Heart left ventricle (tissue), 16 donors: ENCODE data around the gene BID. TPM values are rescaled to one million over a fixed set of nuclear protein-coding genes. Genes with fewer than 3 reads are reported as not detected.
A peak's percentile ranks its signal among the peaks of the same experiment; 100 is the strongest.

ENCODE experiments used
- ATAC-seq, 4 donors: fragments of 200-7000 bp; cut with Tn5 transposase; one replicate each; pipeline ENCODE4 v1.9.1; 2020 to 2022; ENCODE audit warnings: moderate library complexity in 4 of 4, mild to moderate bottlenecking in 3 of 4, moderate number of reproducible peaks in 1 of 4
- DNase-seq, 5 donors: peaks; one replicate each; pipeline ENCODE4 v3.0.0-alpha.2; 2020
- H3K27ac ChIP-seq, 12 donors: fragments of 200-600 bp; sonication (generic) in 4 of 12; one replicate each; pipeline versions ENCODE4 v1.5.0 to v1.8.0; 2016 to 2022; ENCODE audit warnings: mild to moderate bottlenecking in 2 of 12
- H3K27me3 ChIP-seq, 9 donors: fragments of 200-600 bp; sonication (generic) in 2 of 9; one replicate each; pipeline versions ENCODE4 v1.5.1 to v1.8.0; 2016 to 2022; ENCODE audit warnings: mild to moderate bottlenecking in 3 of 9
- H3K36me3 ChIP-seq, 9 donors: fragments of 200-600 bp; sonication (generic) in 2 of 9; one replicate each; pipeline versions ENCODE4 v1.5.0 to v1.8.0; 2018 to 2022; ENCODE audit warnings: mild to moderate bottlenecking in 2 of 9
- H3K4me1 ChIP-seq, 12 donors: fragments of 200-600 bp; sonication (generic) in 4 of 12; one replicate each; pipeline versions ENCODE4 v1.5.0 to v1.8.0; 2016 to 2022; ENCODE audit warnings: mild to moderate bottlenecking in 3 of 12
- H3K4me3 ChIP-seq, 12 donors: fragments of 200-600 bp; sonication (generic) in 4 of 12; one replicate each; pipeline versions ENCODE4 v1.5.0 to v1.8.0; 2017 to 2022; ENCODE audit warnings: mild to moderate bottlenecking in 9 of 12, moderate library complexity in 4 of 12
- H3K9me3 ChIP-seq, 12 donors: fragments of 200-600 bp; sonication (generic) in 4 of 12; one replicate each; pipeline versions ENCODE4 v1.5.0 to v1.8.0; 2016 to 2022; ENCODE audit warnings: mild to moderate bottlenecking in 1 of 12
- CTCF ChIP-seq, 12 donors: fragments of 200-600 bp; sonication (generic) in 4 of 12; IDR thresholded peaks; one replicate each; pipeline versions ENCODE4 v1.5.0 to v1.8.0; 2018 to 2022; ENCODE audit warnings: antibody characterized with exemption in 12 of 12, mild to moderate bottlenecking in 5 of 12
- POLR2A ChIP-seq, 2 donors: fragments of 450-650 bp; IDR thresholded peaks; one replicate each; pipeline ENCODE4 v1.6.1; 2017; ENCODE audit warnings: antibody characterized with exemption in 2 of 2, mild to moderate bottlenecking in 2 of 2, moderate library complexity in 2 of 2
- WGBS, 4 donors: extraction: QIAGEN DNeasy Blood & Tissue Kit in 2 of 4; methylation state at CpG; one replicate each; pipeline versions ENCODE4 v1.1.5 to v1.1.7; 2013 to 2018; 5-methylcytosine and 5-hydroxymethylcytosine counted together
- intact Hi-C, 10 donors: fragments of 100-400 bp; cut with DNase I; formaldehyde crosslinking; loops; one replicate each; pipeline versions ENCODE4 v1.11.1 to v1.14.2; 2022
- polyA plus RNA-seq, 2 donors: library from polyadenylated mRNA; stranded (reverse); fragments of 200-250 nt; gene quantifications; one replicate each; pipeline ENCODE4 v1.2.3, GENCODE V29; 2013
- total RNA-seq, 9 donors: library from RNA; depleted of rRNA in 2 of 9; stranded (reverse); fragments of >200 nt in 2 of 9; fragmentation: NEBNext Ultra II Directional in 3 of 9; extraction: Animal tissue kit (Norgen Biotek cat#: 25700) in 3 of 9; gene quantifications; one replicate each; pipeline versions ENCODE4 v1.1.0 to v1.2.4, GENCODE V29; 2016 to 2023
- donor health status: ischemic (EF 13 %, LVEDD 7.1; RV severe dilation, severe dysfunction).
- donor health status: healthy with polysubstance abuse.
- donor health status: DM: no; HTN: yes; CAD: no.
- donor health status: DM: no; HTN: no; CAD: no.
- donor health status: ischemic (EF 25% LVEDD 6.9; RV normal size, moderate dysfunction).
- donor health status: ischemic (EF 25% LVEDD 5.7; RV mildly dilated, moderate dysfunction).
- donor health status: healthy.
- donor health status: DM: yes; HTN: yes; CAD: no.
- donor health status: ischemic (EF 35%, LVEDD 5.7; RV mildly dilated, moderate dysfunction).
- donor health status: nonischemic (EF 11% LVEDD 7.7; RV severe dilation, severe dysfunction).
- donor health status: DM: yes; HTN: yes; CAD: no.
- donor health status: PGD.
- donor health status: ischemic (EF 29% LVEDD 5.4; RV normal size, mild dysfunction).
- donor health status: nonischemic (EF 23%, LVEDD 6.1; RV moderate dilation, normal function).

The BID gene
- total and polyA plus RNA-seq, 11 donors, result 7.8 to 59.2 (median 20.9) TPM

- Histone ChIP-seq H3K27ac (no peak overlapping the region), H3K4me1 (peaks cover 0 to 60% (median 8%) of the 10 kb centered on the region in 12 donors), H3K9me3 (no peaks in the 10 kb centered on the region), H3K36me3 (no peaks in the 10 kb centered on the region), H3K27me3 (no peaks in the 10 kb centered on the region), H3K4me3 (no peak overlapping the region)
- intact Hi-C loops, result loop anchor here in 3 of 10 donors (5.0 to 10.0 kb wide), 3 partner anchors 37 to 605 kb away; partner anchors contain the start of gene SLC25A18 (in 1 of the 3)
- WGBS, 4 donors, result 75 to 81% (median 76%) methylated on average over 23 to 27 of the region's 27 CpGs
- TF ChIP-seq CTCF (IDR thresholded peaks at IDR 0.05), result no peak
- no peak for TF ChIP-seq POLR2A (IDR thresholded peaks at IDR 0.05)
- DNase-seq (peak in 1 of 5 donors; percentile 5), ATAC-seq (no peak)
Measured at GRCh38 chr22:17779286-17780115, 5.2 kb upstream of the BID start.

- TF ChIP-seq CTCF (IDR thresholded peaks at IDR 0.05) (no peak), POLR2A (IDR thresholded peaks at IDR 0.05) (no peak)
- DNase-seq (peak in 1 of 5 donors; percentile 51), ATAC-seq (no peak)
- WGBS, 4 donors, result 93 to 99% (median 96%) methylated on average over 14 to 23 of the region's 23 CpGs
- Histone ChIP-seq H3K4me3 (peak overlapping the region in 1 of 12 donors; percentile 65), H3K27ac (no peak overlapping the region), H3K36me3 (no peaks in the 10 kb centered on the region), H3K4me1 (peaks cover 0 to 64% (median 8%) of the 10 kb centered on the region in 12 donors), H3K27me3 (no peaks in the 10 kb centered on the region), H3K9me3 (no peaks in the 10 kb centered on the region)
- intact Hi-C loops, result loop anchor here in 1 of 10 donors (5.0 kb wide), 1 partner anchor 36 kb away; no protein-coding TSS in a partner anchor
Measured at GRCh38 chr22:17778412-17778976, 4.2 kb upstream of the BID start.

- H3K4me1 ChIP-seq, result peaks cover 0 to 70% (median 11%) of the 10 kb centered on the region in 12 donors
- H3K9me3 ChIP-seq, result no peaks in the 10 kb centered on the region
- no peaks in the 10 kb centered on the region for H3K36me3 ChIP-seq
- no peaks in the 10 kb centered on the region for H3K27me3 ChIP-seq
- intact Hi-C loops, result loop anchor here in 1 of 10 donors (5.0 kb wide), 1 partner anchor 35 kb away; no protein-coding TSS in a partner anchor
- no peak for ATAC-seq
- peak in 1 of 5 donors; percentile 41 for DNase-seq
- H3K27ac ChIP-seq, result peak overlapping the region in 9 of 12 donors; percentile 25 to 95 (median 62)
- TF ChIP-seq POLR2A (IDR thresholded peaks at IDR 0.05), result no peak
- TF ChIP-seq CTCF (IDR thresholded peaks at IDR 0.05), result no peak
- WGBS, 4 donors, result 60 to 73% (median 70%) methylated on average over 6 of the region's 6 CpGs
- peak overlapping the region in 10 of 12 donors; percentile 16 to 65 (median 34) for H3K4me3 ChIP-seq
Measured at GRCh38 chr22:17777717-17778044, 3.4 kb upstream of the BID start.
